H1 (cell line): ENCODE measurements around the gene LAMB3. TPM values are rescaled to one million over a fixed set of nuclear protein-coding genes. Genes with fewer than 3 reads are reported as not detected.

Source experiments
- BRCA1 ChIP-seq: IDR thresholded peaks from 2 replicates; pipeline ENCODE4 v1.6.1; 2012; ENCODE audit warnings: low read depth, low read length, improper control_type of control experiment
- CREB1 ChIP-seq: IDR thresholded peaks from 2 replicates; pipeline ENCODE4 v1.6.1; 2012; ENCODE audit warnings: inconsistent platforms
- KDM5A ChIP-seq: fragments of 200-600 bp; IDR thresholded peaks from 2 replicates; pipeline ENCODE4 v1.7.1; 2012; ENCODE audit warnings: mild to moderate bottlenecking, low read length, inconsistent platforms, mixed read lengths
- POU5F1 ChIP-seq: IDR thresholded peaks from 2 replicates; pipeline ENCODE4 v1.6.1; 2011; ENCODE audit warnings: low read depth, mild to moderate bottlenecking, low read length, moderate library complexity
- SIRT6 ChIP-seq: IDR thresholded peaks from one replicate; pipeline ENCODE4 v1.7.1; 2012; ENCODE audit warnings: low read length, inconsistent platforms
- TAF7 ChIP-seq: optimal IDR thresholded peaks from 2 replicates; pipeline ENCODE3; 2011; ENCODE audit warnings: low read depth, mild to moderate bottlenecking, inconsistent platforms, low read length, moderate library complexity, borderline replicate concordance
- polyA plus RNA-seq, 7 experiments: library from polyadenylated mRNA; depleted of rRNA in 3 of 7; stranded (reverse) in 5 of 7; unstranded in 2 of 7; fragments of >200 nt in 5 of 7; fragments of 200-250 nt in 2 of 7; gene quantifications; 1 replicate in 5 of 7; 2 replicates in 1 of 7; 4 replicates in 1 of 7; pipeline versions ENCODE4 v1.2.1 to v1.2.3, GENCODE V29; 2011 to 2013; ENCODE audit warnings: missing spikeins in 2 of 7, mixed read lengths in 2 of 7
- total RNA-seq: library from RNA; stranded (reverse); fragmentation: NEBNext Ultra II Directional; extraction: Animal tissue kit (Norgen Biotek cat#: 25700); gene quantifications from 2 replicates; pipeline ENCODE4 v1.2.1, GENCODE V29; 2021
- TF ChIP-seq, protein P1 (sequence below): fragments of 300-600 bp; sonication (generic); IDR thresholded peaks from 2 replicates; pipeline ENCODE4 v1.7.1; 2012; ENCODE audit warnings: low read length, moderate library complexity, mild to moderate bottlenecking, inconsistent platforms; ENCODE audit not compliant: insufficient replicate concordance
- TF ChIP-seq, protein P2 (sequence below), 3 experiments: IDR thresholded peaks; 1 replicate in 2 of 3; 2 replicates in 1 of 3; pipeline versions ENCODE4 v1.5.1 to v1.6.1; 2011; ENCODE audit warnings: low read length in 3 of 3, mild to moderate bottlenecking in 3 of 3, inconsistent platforms in 2 of 3, low read depth in 1 of 3, moderate library complexity in 1 of 3; ENCODE audit not compliant: insufficient read depth in 1 of 3; ENCODE audit errors: control extremely low read depth in 1 of 3

Gene LAMB3
- total and polyA plus RNA-seq, 2 of the 8 experiments (the other 6 are each of a cell fraction or from before 2014, with no cell fraction given) = 0.45 to 0.50 TPM

GRCh38 chr1:209633335-209633997 lies 18.8 kb downstream of the LAMB3 start (continued):
- TF ChIP-seq, protein P1, sequence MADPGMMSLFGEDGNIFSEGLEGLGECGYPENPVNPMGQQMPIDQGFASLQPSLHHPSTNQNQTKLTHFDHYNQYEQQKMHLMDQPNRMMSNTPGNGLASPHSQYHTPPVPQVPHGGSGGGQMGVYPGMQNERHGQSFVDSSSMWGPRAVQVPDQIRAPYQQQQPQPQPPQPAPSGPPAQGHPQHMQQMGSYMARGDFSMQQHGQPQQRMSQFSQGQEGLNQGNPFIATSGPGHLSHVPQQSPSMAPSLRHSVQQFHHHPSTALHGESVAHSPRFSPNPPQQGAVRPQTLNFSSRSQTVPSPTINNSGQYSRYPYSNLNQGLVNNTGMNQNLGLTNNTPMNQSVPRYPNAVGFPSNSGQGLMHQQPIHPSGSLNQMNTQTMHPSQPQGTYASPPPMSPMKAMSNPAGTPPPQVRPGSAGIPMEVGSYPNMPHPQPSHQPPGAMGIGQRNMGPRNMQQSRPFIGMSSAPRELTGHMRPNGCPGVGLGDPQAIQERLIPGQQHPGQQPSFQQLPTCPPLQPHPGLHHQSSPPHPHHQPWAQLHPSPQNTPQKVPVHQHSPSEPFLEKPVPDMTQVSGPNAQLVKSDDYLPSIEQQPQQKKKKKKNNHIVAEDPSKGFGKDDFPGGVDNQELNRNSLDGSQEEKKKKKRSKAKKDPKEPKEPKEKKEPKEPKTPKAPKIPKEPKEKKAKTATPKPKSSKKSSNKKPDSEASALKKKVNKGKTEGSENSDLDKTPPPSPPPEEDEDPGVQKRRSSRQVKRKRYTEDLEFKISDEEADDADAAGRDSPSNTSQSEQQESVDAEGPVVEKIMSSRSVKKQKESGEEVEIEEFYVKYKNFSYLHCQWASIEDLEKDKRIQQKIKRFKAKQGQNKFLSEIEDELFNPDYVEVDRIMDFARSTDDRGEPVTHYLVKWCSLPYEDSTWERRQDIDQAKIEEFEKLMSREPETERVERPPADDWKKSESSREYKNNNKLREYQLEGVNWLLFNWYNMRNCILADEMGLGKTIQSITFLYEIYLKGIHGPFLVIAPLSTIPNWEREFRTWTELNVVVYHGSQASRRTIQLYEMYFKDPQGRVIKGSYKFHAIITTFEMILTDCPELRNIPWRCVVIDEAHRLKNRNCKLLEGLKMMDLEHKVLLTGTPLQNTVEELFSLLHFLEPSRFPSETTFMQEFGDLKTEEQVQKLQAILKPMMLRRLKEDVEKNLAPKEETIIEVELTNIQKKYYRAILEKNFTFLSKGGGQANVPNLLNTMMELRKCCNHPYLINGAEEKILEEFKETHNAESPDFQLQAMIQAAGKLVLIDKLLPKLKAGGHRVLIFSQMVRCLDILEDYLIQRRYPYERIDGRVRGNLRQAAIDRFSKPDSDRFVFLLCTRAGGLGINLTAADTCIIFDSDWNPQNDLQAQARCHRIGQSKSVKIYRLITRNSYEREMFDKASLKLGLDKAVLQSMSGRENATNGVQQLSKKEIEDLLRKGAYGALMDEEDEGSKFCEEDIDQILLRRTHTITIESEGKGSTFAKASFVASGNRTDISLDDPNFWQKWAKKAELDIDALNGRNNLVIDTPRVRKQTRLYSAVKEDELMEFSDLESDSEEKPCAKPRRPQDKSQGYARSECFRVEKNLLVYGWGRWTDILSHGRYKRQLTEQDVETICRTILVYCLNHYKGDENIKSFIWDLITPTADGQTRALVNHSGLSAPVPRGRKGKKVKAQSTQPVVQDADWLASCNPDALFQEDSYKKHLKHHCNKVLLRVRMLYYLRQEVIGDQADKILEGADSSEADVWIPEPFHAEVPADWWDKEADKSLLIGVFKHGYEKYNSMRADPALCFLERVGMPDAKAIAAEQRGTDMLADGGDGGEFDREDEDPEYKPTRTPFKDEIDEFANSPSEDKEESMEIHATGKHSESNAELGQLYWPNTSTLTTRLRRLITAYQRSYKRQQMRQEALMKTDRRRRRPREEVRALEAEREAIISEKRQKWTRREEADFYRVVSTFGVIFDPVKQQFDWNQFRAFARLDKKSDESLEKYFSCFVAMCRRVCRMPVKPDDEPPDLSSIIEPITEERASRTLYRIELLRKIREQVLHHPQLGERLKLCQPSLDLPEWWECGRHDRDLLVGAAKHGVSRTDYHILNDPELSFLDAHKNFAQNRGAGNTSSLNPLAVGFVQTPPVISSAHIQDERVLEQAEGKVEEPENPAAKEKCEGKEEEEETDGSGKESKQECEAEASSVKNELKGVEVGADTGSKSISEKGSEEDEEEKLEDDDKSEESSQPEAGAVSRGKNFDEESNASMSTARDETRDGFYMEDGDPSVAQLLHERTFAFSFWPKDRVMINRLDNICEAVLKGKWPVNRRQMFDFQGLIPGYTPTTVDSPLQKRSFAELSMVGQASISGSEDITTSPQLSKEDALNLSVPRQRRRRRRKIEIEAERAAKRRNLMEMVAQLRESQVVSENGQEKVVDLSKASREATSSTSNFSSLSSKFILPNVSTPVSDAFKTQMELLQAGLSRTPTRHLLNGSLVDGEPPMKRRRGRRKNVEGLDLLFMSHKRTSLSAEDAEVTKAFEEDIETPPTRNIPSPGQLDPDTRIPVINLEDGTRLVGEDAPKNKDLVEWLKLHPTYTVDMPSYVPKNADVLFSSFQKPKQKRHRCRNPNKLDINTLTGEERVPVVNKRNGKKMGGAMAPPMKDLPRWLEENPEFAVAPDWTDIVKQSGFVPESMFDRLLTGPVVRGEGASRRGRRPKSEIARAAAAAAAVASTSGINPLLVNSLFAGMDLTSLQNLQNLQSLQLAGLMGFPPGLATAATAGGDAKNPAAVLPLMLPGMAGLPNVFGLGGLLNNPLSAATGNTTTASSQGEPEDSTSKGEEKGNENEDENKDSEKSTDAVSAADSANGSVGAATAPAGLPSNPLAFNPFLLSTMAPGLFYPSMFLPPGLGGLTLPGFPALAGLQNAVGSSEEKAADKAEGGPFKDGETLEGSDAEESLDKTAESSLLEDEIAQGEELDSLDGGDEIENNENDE = no peak
- no peak for TF ChIP-seq TAF7
- no peak for TF ChIP-seq KDM5A
- TF ChIP-seq CREB1 = no peak
- no peak for TF ChIP-seq BRCA1
- TF ChIP-seq, protein P2, sequence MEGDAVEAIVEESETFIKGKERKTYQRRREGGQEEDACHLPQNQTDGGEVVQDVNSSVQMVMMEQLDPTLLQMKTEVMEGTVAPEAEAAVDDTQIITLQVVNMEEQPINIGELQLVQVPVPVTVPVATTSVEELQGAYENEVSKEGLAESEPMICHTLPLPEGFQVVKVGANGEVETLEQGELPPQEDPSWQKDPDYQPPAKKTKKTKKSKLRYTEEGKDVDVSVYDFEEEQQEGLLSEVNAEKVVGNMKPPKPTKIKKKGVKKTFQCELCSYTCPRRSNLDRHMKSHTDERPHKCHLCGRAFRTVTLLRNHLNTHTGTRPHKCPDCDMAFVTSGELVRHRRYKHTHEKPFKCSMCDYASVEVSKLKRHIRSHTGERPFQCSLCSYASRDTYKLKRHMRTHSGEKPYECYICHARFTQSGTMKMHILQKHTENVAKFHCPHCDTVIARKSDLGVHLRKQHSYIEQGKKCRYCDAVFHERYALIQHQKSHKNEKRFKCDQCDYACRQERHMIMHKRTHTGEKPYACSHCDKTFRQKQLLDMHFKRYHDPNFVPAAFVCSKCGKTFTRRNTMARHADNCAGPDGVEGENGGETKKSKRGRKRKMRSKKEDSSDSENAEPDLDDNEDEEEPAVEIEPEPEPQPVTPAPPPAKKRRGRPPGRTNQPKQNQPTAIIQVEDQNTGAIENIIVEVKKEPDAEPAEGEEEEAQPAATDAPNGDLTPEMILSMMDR (IDR thresholded peaks at IDR 0.05; ENCODE audit: control extremely low read depth in 1 of 3, insufficient read depth in 1 of 3, low read depth in 1 of 3, low read length in 3 of 3) = no peak
- no peak for TF ChIP-seq SIRT6
- no peak for TF ChIP-seq POU5F1
